ENCODE results near the gene AURKA.

AURKA gene

GRCh38 chr20:56358070-56358469 is 33.9 kb downstream of the AURKA start:
- DNase-seq (ENCODE audit: low read depth), result no peak
- TF ChIP-seq CTCF (IDR thresholded peaks at IDR 0.05; ENCODE audit: control insufficient read depth, insufficient read depth, low read depth, low read length, missing control alignments), result no peak
- no peak overlapping the region for H3K4me3 ChIP-seq (ENCODE audit: control insufficient read depth, low read depth, low read length)

GRCh38 chr20:56353356-56353755 is 38.7 kb downstream of the AURKA start:
- TF ChIP-seq CTCF (IDR thresholded peaks at IDR 0.05; ENCODE audit: control insufficient read depth, insufficient read depth, low read depth, low read length, missing control alignments), result no peak
- H3K4me3 ChIP-seq (ENCODE audit: control insufficient read depth, low read depth, low read length), result no peak overlapping the region
- no peak for DNase-seq (ENCODE audit: low read depth)

GRCh38 chr20:56352345-56353055 is 39.5 kb downstream of the AURKA start:
- no peak for DNase-seq (ENCODE audit: low read depth)
- no peak for TF ChIP-seq CTCF (IDR thresholded peaks at IDR 0.05; ENCODE audit: control insufficient read depth, insufficient read depth, low read depth, low read length, missing control alignments)
- no peak overlapping the region for H3K4me3 ChIP-seq (ENCODE audit: control insufficient read depth, low read depth, low read length)

GRCh38 chr20:56350842-56351241 is 41.2 kb downstream of the AURKA start:
- DNase-seq (ENCODE audit: low read depth), result no peak
- TF ChIP-seq CTCF (IDR thresholded peaks at IDR 0.05; ENCODE audit: control insufficient read depth, insufficient read depth, low read depth, low read length, missing control alignments), result no peak

GRCh38 chr20:56348746-56349145 is 43.3 kb downstream of the AURKA start:
- TF ChIP-seq CTCF (IDR thresholded peaks at IDR 0.05; ENCODE audit: control insufficient read depth, insufficient read depth, low read depth, low read length, missing control alignments), result no peak
- no peak for DNase-seq (ENCODE audit: low read depth)
- H3K4me3 ChIP-seq (ENCODE audit: control insufficient read depth, low read depth, low read length), result no peak overlapping the region

More at GRCh38 chr20:56350842-56351241, 41.2 kb downstream of the AURKA start:
- no peak overlapping the region for H3K4me3 ChIP-seq (ENCODE audit: control insufficient read depth, low read depth, low read length)

GRCh38 chr20:56348305-56348693 is 43.7 kb downstream of the AURKA start:
- no peak for DNase-seq (ENCODE audit: low read depth)
- H3K4me3 ChIP-seq (ENCODE audit: control insufficient read depth, low read depth, low read length), result no peak overlapping the region

More at GRCh38 chr20:56348305-56348693, 43.7 kb downstream of the AURKA start:
- TF ChIP-seq CTCF (IDR thresholded peaks at IDR 0.05; ENCODE audit: control insufficient read depth, insufficient read depth, low read depth, low read length, missing control alignments), result no peak

Measured in AG09309 (cell line).